Coronary artery (tissue), 2 donors: ENCODE results near the gene NPLOC4.

Experiments used
- DNase-seq: peaks from one replicate; pipeline ENCODE4 v3.0.0-alpha.2; 2017; ENCODE audit warnings: low spot score
- H3K27ac ChIP-seq, 2 donors: fragments of 200-600 bp; sonication (generic); one replicate each; pipeline ENCODE4 v1.5.1; 2016 to 2019
- H3K4me3 ChIP-seq: fragments of 200-600 bp; sonication (generic); 2 replicates; pipeline ENCODE4 v1.5.1; 2016; ENCODE audit warnings: mild to moderate bottlenecking, moderate library complexity
- TF ChIP-seq, protein P1 (sequence below): fragments of 200-600 bp; sonication (generic); IDR thresholded peaks from one replicate; pipeline ENCODE4 v1.5.1; 2019; ENCODE audit warnings: antibody characterized with exemption

Gene NPLOC4

GRCh38 chr17:81615401-81615930 lies 21.4 kb downstream of the NPLOC4 start:
- no peak for DNase-seq
- Histone ChIP-seq H3K4me3 (no peak overlapping the region), H3K27ac (peak overlapping the region in 1 of 2 donors; percentile 71)
- TF ChIP-seq, protein P1, sequence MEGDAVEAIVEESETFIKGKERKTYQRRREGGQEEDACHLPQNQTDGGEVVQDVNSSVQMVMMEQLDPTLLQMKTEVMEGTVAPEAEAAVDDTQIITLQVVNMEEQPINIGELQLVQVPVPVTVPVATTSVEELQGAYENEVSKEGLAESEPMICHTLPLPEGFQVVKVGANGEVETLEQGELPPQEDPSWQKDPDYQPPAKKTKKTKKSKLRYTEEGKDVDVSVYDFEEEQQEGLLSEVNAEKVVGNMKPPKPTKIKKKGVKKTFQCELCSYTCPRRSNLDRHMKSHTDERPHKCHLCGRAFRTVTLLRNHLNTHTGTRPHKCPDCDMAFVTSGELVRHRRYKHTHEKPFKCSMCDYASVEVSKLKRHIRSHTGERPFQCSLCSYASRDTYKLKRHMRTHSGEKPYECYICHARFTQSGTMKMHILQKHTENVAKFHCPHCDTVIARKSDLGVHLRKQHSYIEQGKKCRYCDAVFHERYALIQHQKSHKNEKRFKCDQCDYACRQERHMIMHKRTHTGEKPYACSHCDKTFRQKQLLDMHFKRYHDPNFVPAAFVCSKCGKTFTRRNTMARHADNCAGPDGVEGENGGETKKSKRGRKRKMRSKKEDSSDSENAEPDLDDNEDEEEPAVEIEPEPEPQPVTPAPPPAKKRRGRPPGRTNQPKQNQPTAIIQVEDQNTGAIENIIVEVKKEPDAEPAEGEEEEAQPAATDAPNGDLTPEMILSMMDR, result no peak

DNA sequence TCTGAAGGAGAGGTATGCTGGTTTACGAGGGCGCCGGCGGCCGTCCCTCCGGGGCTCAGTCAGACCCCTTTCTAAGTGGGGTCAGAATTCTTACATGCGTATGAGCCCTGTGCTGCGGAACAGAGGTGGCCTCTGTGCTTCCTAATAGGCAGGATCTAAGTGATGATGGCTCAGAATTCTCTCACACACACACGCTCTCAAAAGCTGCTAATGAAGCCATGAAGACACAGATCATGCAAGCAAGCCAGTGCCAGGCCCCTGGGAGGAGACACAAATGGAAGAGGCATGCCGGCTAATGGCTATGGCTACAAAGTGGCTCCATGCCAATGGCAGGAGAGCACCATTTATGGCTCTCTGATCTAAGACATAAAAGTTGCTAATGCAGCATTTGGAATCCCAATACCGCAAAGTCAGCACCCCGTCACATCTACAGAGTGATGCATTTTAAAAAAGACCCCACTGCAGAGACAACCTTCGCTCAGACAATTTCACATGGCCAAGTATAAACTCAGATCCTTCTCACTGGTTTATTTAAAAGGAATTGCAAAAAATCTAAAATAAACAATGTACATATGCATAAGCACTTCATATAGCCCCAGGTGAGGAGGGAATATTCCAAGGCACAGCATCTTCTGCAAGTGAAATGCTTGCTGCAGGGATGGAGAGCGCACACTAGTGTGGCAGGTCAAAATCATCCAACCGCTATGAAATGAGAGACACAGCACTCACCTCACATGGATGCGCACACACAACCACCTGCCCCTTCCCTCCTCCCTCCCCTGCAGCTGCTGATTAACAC lies 24.5 kb downstream of the NPLOC4 start:
- TF ChIP-seq, protein P1, result no peak
- Histone ChIP-seq H3K4me3 (no peak overlapping the region), H3K27ac (no peak overlapping the region)
- no peak for DNase-seq

- DNase-seq, result no peak
- TF ChIP-seq, protein P1, result no peak
- Histone ChIP-seq H3K27ac (no peak overlapping the region), H3K4me3 (no peak overlapping the region)
Measured at GRCh38 chr17:81609541-81610311, 27.2 kb downstream of the NPLOC4 start.

GRCh38 chr17:81608605-81609004 lies 28.3 kb downstream of the NPLOC4 start:
- Histone ChIP-seq H3K4me3 (no peak overlapping the region), H3K27ac (no peak overlapping the region)
- TF ChIP-seq, protein P1, result no peak
- DNase-seq, result no peak

GRCh38 chr17:81608082-81608481 lies 28.8 kb downstream of the NPLOC4 start:
- TF ChIP-seq, protein P1, result no peak
- Histone ChIP-seq H3K27ac (no peak overlapping the region), H3K4me3 (no peak overlapping the region)
- DNase-seq, result no peak

DNA sequence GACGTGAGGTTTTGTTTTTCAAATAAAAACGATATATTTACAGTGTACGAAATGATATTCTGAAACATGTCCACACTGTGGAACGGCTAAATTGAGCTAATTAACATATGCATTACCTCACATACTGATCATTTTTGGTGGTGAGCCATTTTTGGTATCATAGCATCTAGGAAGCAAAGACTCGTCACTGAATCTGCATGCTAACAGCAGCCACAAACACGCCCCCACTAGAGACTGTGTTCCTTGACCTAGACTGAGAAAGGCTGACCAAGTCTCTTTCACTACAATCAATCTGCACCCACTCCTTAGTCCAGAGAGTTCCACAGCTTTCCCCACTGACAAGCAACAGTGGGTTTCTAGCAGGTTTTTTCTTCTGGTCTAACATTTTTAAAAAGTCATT lies 29.5 kb downstream of the NPLOC4 start:
- TF ChIP-seq, protein P1, result no peak
- no peak overlapping the region for H3K27ac ChIP-seq

More for the DNA sequence above, 29.5 kb downstream of the NPLOC4 start:
- no peak overlapping the region for H3K4me3 ChIP-seq
- DNase-seq, result no peak
